ENCODE measurements around the gene MGMT.

MGMT gene

GRCh38 chr10:129548600-129548999 is 81.6 kb downstream of the MGMT start:
- H3K4me3 ChIP-seq (ENCODE audit: low read depth, low read length): no peak overlapping the region
- DNase-seq (ENCODE audit: low read depth, low spot score): no peak
- in situ Hi-C loops (cut with HindIII; ENCODE audit: low sequenced_read_pairs): no loop called here
- TF ChIP-seq, protein P1, sequence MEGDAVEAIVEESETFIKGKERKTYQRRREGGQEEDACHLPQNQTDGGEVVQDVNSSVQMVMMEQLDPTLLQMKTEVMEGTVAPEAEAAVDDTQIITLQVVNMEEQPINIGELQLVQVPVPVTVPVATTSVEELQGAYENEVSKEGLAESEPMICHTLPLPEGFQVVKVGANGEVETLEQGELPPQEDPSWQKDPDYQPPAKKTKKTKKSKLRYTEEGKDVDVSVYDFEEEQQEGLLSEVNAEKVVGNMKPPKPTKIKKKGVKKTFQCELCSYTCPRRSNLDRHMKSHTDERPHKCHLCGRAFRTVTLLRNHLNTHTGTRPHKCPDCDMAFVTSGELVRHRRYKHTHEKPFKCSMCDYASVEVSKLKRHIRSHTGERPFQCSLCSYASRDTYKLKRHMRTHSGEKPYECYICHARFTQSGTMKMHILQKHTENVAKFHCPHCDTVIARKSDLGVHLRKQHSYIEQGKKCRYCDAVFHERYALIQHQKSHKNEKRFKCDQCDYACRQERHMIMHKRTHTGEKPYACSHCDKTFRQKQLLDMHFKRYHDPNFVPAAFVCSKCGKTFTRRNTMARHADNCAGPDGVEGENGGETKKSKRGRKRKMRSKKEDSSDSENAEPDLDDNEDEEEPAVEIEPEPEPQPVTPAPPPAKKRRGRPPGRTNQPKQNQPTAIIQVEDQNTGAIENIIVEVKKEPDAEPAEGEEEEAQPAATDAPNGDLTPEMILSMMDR (IDR thresholded peaks at IDR 0.05; ENCODE audit: low read depth, low read length): no peak

- TF ChIP-seq, protein P1 (IDR thresholded peaks at IDR 0.05; ENCODE audit: low read depth, low read length): no peak
- no peak overlapping the region for H3K4me3 ChIP-seq (ENCODE audit: low read depth, low read length)
- DNase-seq (ENCODE audit: low read depth, low spot score): no peak
- in situ Hi-C loops (cut with HindIII; ENCODE audit: low sequenced_read_pairs): no loop called here
These were observed 83.0 kb downstream of the MGMT start for GRCh38 chr10:129550076-129550475.

DNA sequence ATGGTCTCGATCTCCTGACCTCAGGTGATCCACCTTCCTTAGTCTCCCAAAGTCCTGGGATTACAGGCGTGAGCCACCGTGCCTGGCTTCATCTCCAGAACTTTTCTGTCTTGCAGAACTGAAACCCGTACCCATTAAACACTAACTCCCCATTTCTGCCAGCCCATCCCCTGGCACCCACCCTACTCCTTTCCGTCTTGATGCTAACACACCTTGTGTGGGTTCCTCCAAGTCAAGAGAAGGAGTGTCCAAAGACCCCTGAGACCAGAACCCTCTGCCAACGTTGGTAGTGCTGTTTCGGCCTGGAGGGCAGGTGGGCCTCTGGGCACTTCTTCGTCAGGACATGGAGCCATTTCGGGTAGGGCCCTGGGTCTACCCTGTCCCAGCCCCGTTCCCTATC is 83.6 kb downstream of the MGMT start:
- DNase-seq (ENCODE audit: low read depth, low spot score): no peak
- TF ChIP-seq, protein P1 (IDR thresholded peaks at IDR 0.05; ENCODE audit: low read depth, low read length): no peak
- in situ Hi-C loops (cut with HindIII; ENCODE audit: low sequenced_read_pairs): no loop called here
- no peak overlapping the region for H3K4me3 ChIP-seq (ENCODE audit: low read depth, low read length)

DNA sequence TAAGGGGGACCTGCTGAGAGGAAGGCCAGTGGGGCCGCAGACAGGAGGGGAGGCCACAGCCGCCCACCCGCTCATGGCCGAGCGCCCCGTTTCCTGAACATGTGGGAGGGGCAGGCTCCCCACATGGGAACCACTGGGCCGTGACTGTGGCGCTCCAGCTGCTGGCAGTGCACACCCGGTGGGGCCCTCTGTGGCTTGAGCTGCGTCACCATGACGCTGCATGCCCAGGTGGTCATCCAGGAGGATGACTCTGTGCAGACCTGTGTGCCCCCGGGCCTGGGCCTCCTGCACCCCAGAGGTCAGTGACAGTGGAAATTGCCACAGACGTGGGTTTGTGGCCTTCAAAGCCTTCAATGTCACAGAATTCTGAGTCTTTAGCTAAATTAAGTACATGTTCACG is 85.1 kb downstream of the MGMT start:
- in situ Hi-C loops (cut with HindIII; ENCODE audit: low sequenced_read_pairs): no loop called here
- TF ChIP-seq, protein P1 (IDR thresholded peaks at IDR 0.05; ENCODE audit: low read depth, low read length): no peak
- DNase-seq (ENCODE audit: low read depth, low spot score): no peak
- no peak overlapping the region for H3K4me3 ChIP-seq (ENCODE audit: low read depth, low read length)

GRCh38 chr10:129553928-129554327 is 86.9 kb downstream of the MGMT start:
- in situ Hi-C loops (cut with HindIII; ENCODE audit: low sequenced_read_pairs): no loop called here
- no peak for DNase-seq (ENCODE audit: low read depth, low spot score)
- TF ChIP-seq, protein P1 (IDR thresholded peaks at IDR 0.05; ENCODE audit: low read depth, low read length): no peak
- no peak overlapping the region for H3K4me3 ChIP-seq (ENCODE audit: low read depth, low read length)

- DNase-seq (ENCODE audit: low read depth, low spot score): no peak
- TF ChIP-seq, protein P1 (IDR thresholded peaks at IDR 0.05; ENCODE audit: low read depth, low read length): no peak
- in situ Hi-C loops (cut with HindIII; ENCODE audit: low sequenced_read_pairs): no loop called here
- H3K4me3 ChIP-seq (ENCODE audit: low read depth, low read length): no peak overlapping the region
These were observed 89.3 kb downstream of the MGMT start for GRCh38 chr10:129556316-129556715.

- no peak for DNase-seq (ENCODE audit: low read depth, low spot score)
- in situ Hi-C loops (cut with HindIII; ENCODE audit: low sequenced_read_pairs): no loop called here
- H3K4me3 ChIP-seq (ENCODE audit: low read depth, low read length): no peak overlapping the region
- TF ChIP-seq, protein P1 (IDR thresholded peaks at IDR 0.05; ENCODE audit: low read depth, low read length): no peak
These were observed 93.3 kb downstream of the MGMT start for GRCh38 chr10:129560361-129560760.

Data from astrocyte of the spinal cord (primary cell).